ENCODE data around the gene UBXN7.
A peak's percentile ranks its signal among the peaks of the same experiment; 100 is the strongest.
"Not testable (repeated sequence)": the region's sequence is repeated elsewhere in the genome, so short reads cannot be mapped to it uniquely, and the experiment has no call there.

Gene UBXN7, protein sequence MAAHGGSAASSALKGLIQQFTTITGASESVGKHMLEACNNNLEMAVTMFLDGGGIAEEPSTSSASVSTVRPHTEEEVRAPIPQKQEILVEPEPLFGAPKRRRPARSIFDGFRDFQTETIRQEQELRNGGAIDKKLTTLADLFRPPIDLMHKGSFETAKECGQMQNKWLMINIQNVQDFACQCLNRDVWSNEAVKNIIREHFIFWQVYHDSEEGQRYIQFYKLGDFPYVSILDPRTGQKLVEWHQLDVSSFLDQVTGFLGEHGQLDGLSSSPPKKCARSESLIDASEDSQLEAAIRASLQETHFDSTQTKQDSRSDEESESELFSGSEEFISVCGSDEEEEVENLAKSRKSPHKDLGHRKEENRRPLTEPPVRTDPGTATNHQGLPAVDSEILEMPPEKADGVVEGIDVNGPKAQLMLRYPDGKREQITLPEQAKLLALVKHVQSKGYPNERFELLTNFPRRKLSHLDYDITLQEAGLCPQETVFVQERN

DNA sequence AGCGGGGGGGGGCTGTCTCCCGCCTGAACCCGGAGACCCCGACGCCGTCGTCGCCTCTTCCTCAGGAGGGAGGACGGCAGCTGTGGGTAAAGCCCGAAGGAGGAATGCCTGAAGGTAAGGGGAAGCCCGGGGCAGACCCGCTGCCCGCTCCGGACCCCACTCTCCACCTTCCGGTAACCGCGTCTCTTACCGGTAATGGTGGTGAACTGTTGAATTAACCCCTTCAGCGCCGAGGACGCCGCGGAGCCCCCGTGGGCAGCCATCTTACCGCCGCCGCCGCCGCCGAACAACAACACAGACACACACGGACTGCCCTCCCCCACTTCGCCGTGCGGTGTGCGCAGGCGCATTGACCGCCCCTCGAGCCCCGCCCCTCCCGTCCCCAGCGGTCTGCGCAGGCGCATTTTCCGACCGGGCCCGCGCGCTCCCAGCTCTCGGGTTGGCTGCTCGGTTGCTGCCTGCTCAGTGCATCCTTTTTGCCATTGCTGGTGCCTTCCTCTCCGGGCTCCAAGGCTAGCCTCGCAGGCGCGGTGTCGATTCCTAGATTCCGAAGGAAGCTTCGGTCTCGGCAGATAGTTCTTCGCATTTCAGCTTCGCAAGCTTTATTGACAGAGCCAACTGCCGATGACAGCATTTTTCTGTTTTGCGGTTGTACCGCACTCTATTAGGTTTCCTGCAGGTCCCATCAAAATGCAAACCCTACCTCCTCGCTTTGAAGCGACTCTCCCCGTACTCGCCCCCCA, at the start of gene UBXN7:
TSS of gene UBXN7 (minus strand) at position 291 of the 743 bp plus-strand sequence. CDS start at position 263, 28 bp downstream.
- DNase-seq, result peak; percentile 96 to 97

DNA sequence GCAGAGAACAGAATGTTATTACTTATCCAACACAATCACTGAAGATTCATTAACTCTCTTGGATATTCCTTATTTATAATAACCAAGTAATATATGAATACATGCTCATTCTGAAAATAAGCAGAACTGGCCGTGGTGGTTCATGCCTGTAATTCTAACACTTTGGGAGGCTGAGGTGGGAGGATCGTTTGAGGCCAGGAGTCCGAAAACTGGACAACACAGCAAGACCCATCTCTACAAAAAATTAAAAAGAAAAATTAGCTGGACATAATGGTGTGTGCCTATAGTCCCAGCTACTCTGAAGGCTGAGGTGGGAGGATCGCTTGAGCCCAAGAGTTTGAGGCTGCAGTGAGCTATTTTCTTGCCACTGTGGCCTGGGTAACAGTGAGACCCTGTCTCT, 45.5 kb upstream of the UBXN7 start:
- DNase-seq, result no peak

DNA sequence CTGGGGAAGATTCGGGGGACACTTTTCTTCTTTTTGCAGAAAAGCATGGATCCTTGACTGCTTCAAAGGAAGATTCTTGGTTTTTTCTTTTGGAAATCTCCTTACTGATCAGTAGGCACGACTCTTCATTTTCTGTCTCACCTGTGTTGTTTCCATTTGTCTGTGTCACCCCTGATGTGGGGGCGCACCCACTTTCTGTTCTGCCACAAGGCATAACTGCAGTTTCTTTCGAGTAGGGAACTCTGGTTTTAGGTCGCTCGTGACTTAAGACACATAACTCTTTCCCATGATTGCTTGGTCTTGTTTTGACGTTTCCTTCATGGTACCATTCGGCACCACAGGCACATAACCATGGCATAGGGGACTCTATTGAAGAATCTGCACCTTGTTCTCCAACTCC, 40.1 kb upstream of the UBXN7 start:
- no peak for DNase-seq

DNA sequence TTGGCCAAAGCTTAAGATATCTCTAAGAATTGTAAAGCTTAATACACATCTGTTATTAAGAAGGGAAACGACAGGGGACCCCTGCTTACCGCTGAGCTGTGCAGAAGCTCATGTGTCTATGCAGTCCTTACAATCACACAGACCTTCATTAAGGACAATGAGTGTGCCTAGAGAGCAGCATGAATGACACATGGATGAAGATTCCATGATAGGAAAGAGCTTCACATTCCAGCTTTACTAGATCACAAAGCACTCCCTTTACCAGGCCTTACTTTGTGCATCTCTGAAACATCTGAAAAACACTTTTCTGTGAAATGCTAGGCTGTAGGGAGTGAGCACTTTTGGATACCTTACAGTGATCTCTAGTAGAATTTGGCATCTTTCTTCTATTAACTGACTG, 39.3 kb upstream of the UBXN7 start:
- DNase-seq, result no peak

DNA sequence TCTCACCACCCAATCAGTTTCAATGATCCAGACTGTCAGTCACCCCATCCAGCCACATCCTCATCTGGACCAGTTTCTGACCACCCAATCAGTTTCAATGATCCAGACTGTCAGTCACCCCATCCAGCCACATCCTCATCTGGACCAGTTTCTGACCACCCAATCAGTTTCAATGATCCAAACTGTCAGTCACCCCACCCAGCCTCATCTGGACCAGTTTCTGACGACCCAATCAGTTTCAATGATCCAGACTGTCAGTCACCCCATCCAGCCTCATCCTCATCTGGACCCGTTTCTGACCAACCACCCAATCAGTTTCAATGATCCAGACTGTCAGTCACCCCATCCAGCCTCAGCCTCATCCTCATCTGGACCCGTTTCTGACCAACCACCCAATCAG, 38.0 kb upstream of the UBXN7 start:
- DNase-seq, result not testable (repeated sequence)

DNA sequence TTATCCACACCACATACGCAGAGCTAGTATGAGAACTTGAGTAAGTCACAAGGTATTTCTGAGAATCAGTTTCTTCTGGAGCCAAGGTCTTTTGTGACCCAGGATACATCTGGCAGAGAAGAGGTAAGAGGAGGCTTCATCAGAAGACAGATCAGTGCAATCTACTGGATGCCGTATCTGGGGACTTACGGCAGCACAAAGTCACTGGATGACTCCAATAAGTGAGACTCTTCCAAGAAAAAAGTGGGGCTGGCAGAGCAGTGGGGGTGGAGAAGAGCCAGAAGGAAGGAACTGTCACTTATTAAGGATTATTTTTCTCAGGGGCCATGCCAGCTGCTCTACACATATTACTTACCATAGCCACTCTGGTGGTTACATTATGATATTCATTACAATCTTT, 31.6 kb upstream of the UBXN7 start:
- DNase-seq, result no peak

DNA sequence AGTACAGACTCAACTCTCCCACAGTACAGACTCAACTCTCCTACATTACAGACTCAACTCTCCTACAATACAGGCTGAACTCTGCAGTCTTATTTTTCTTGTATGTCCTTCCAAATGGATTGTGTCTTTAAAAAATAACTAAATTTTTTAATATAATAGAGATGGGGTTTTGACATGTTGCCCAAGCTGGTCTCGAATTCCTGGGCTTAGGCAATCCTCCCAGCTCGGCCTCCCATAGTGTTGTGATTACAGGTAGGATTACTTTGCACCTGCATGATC, 31.2 kb upstream of the UBXN7 start:
- DNase-seq, result no peak

DNA sequence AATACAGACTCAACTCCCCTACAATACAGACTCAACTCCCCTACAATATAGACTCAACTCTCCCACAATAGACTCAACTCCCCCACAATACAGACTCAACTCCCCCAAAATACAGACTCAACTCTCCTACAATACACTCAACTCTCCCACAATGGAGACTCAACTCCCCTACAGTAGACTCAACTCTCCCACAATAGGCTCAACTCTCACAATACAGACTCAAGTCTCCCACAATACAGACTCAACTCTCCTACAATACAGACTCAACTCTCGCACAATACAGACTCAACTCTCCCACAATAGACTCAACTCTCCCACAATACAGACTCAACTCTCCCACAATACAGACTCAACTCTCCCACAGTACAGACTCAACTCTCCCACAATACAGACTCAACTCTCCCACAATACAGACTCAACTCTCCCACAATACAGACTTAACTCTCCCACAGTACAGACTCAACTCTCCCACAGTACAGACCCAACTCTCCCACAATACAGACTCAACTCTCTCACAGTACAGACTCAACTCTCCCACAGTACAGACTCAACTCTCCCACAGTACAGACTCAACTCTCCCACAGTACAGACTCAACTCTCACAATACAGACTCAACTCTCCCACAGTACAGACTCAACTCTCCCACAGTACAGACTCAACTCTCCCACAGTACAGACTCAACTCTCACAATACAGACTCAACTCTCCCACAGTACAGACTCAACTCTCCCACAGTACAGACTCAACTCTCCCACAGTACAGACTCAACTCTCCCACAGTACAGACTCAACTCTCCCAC, 30.7 kb upstream of the UBXN7 start:
- not testable (repeated sequence) for DNase-seq

DNA sequence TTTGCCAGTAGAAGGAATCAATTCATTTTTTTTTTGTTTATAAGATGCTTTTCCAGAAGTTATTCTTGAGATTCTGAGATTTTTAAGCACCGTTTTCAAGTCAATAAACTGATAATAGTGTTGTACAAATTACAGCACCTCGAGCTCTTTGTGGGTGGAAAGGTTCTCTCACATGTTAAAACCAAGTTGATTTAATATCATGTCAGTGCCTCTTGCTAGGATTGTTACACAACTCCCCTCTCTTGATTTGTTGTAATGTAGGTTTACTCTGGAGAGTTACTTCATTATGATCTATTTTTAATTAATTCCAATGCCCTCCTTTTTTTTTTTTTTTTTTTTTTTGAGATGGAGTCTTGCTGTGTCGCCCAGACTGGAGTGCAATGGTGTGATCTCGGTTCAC, 25.8 kb upstream of the UBXN7 start:
- DNase-seq, result no peak

DNA sequence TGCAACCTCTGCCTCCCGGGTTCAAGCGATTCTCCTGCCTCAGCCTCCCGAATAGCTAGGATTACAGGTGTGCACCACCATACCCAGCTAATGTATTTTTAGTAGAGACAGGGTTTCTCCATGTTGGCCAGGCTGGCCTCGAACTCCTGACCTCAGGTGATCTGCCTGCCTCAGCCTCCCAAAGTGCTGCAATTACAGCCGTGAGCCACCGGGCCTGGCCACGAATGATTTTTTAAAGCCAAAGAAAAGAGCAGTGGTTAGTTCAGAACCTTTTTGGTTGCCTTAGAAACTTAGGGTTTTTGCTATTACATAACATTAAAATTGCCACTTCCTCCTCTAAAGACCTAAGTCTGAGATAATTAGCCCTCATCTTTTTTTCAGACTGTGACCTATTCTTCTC, 25.2 kb upstream of the UBXN7 start:
- DNase-seq, result peak; percentile 26 to 41

DNA sequence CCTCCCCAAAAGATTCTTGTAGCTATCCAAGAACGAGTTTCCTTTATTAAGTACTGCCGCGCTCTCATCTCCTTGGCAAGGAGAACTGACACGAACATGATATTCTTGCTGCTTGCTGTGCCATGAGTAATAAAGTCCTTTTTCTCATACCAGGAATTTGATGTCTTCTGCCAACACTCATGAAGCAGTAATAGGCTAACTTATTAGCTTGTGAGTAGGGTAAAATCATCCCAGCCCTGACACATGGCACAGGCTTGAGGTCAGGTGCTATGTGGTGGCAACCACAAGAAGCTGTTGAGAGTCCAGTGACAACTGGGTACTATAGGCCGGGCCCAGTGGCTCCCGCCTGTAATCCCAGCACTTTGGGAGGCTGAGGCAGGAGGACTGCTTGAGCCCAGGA, 22.7 kb upstream of the UBXN7 start:
- DNase-seq, result no peak

DNA sequence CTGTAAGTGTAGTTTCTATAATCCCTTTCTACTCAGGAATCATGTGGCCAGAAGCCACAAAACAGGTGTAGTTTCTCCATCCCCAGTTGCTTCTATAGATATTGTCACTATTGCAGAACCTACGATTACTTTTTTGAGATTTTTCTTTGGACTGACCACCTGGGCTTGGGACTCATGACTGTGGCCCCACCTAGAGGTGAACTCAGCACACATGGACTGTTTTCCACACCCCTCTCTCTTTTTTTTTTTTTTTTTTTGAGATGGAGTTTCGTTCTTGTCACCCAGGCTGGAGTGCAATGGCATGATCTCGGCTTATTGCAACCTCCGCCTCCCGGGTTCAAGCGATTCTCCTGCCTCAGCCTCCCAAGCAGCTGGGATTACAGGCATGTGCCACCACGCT, 13.2 kb upstream of the UBXN7 start:
- DNase-seq, result not testable (repeated sequence)

DNA sequence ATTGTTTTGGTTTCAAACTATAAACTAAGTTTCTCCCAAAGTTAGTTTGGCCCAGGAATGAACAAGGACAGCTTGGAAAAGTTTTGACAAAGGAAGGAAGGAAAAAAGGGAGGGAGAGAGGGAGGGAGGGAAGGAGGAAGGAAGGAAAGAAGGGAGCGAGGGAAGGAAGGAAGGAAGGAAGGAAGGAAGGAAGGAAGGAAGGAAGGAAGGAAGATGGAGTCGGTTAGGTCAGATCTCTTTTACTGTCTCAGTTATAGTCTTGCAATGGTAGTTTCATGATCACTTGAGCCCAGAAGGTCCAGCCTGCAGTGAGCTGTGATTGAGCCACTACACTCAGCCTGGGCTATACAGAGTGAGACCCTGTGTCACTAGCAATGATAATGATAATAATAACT, 12.3 kb upstream of the UBXN7 start:
- DNase-seq, result no peak

DNA sequence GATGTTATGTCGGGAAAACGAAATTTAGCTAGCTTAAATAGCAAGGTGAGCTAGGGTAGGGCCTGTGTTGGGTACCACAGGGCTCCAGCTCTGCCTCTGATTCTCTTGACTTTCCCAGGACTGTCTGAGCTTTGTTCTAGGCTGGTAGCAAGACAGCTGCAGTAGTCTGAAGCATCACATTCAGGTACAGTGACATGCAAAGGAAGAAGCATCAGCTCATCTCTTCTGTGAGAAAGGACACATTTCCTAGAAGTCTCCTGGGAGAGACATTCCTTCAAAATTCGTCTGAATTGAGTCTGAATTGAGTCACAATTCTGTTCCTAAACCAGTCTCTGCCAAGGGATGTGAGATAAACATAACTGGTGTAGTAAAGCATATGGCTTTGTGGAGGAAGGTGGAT, 8.5 kb upstream of the UBXN7 start:
- DNase-seq, result no peak

DNA sequence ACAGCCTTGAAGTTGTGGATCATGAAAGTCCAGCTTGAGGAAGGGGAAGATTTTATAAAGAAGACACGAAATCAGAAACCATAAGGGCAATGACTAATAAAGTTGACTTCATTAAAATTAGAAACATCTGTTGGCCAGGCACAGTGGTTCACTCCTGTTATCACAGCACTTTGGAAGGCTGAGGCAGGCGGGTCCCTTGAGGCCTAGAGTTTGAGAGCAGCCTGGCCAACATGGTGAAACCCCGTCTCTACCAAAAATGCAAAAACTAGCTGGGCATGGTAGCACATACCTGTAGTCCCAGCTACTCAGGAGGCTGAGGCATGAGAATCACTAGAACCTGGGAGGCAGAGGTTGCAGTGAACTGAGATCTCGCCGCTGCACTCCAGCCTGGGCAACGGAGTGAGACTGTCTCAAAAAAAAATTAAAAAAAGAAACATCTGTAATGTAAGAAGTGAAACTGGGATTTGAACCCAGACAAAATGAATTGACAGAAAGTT, 7.9 kb upstream of the UBXN7 start:
- DNase-seq, result no peak

DNA sequence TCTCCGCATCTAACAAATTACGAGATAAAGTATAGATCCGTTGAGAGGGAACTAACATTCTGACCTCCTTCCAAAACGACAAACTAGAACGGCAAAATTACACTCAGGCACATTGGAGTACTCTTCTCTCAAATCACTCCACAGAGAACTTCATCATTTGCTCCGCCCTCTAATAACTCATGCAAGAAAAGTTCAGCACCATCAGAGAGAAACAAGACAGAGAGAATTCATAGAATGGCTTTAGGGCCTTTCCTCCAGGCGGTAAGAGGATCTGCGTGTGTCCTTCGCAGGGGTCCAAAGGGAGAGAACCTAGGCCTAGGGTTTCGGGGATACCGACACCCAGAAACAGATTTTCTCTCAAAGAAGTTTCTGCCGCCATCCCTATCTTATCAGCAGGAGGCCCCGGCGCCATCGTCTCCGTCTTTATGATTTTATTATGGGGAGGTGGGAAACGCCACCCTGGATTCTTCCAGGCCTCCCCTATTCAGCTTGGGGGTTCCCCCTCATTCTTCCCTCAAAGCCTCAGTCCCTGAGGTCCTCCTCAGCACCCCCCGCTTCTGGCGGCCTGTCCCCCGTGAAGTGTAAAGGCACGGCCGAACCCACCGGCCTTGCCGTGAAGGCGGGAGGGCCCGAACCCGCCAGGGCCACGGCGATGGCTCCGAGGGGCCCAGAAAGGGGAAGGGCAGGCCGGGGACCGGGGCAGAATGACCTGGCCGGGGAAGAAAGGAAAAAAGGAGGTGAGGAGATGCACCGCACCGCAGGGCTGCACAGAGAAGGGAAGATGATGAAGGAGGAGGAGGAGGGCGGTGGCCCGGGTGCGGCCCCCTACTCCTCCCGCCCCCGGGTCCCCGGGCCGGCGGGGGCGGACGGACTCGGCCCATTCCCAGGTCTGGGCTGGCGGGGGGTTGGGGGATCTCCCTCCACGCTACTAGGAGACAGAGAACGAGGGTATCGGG, 768 bp downstream of the UBXN7 start:
- DNase-seq, result peak; percentile 11 to 26

DNA sequence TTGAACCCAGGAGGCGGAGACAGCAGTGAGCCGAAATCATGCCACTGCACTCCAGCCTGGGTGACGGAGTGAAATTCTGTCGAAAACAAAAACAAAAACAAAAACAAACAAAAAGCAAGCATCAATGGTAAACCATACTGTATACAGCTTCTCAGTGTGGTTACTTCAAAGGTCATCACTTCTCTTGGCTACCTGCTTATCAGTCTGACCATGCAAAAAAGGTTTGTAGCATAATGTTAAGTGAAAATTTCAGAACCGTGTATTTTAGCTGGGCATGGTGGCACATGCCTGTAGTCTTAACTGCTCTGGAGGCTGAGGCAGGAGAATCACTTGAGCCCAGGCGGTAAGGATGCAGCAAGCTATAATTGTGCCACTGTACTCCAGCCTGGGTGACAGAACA, 4.2 kb downstream of the UBXN7 start:
- no peak for DNase-seq

DNA sequence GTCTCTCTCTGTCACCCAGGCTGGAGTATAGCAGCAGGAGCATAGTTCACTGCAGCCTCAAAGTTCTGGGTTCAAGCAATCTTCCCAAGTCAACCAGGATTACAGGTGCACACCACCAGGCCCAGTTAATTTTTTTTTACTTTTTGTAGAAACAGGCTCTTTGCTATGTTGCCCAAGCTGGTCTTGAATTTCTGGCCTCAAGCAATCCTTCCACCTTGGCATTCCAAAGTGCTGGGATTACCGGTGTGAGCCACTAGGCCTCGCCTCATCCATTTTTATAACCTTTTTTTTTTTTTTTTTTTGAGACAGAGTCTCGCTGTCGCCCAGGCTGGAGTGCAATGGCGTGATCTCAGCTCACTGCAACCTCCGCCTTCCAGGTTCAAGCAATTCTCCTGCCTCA, 7.8 kb downstream of the UBXN7 start:
- DNase-seq, result not testable (repeated sequence)

DNA sequence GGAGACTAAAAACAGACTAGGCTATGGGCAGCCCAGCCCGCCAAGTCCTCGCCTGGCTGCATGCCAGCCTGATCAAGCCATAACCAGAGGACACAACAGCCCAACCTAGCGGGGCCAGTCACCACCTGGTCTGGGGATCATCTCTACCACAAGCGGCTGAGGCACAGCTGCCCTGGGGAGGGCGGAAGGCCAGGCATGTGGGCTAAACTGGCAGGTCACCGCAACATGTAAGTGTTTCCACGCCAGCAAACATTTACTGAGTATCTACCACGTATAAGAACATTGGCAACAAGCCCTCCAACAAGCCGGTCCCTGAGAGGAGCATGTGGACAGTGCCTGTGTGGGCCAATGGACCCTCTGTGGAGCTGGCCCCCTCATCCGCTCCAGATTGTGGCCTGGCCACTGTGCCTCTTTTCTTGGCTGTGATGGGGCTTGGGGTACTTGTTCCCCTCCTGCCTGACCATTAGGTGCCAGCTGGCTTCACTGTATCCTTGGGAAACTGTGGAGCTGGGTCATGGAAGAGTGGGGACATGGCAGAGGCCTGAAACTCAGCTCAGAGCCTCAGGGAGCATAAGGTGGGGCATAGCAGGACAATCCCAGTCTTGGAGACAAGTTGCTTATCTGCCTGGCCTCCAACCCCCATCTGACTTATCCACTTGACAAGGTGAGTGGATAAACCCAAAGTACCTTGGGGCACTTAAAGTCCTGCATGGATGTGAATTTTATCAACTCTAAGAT, 9.0 kb downstream of the UBXN7 start:
- DNase-seq, result no peak

DNA sequence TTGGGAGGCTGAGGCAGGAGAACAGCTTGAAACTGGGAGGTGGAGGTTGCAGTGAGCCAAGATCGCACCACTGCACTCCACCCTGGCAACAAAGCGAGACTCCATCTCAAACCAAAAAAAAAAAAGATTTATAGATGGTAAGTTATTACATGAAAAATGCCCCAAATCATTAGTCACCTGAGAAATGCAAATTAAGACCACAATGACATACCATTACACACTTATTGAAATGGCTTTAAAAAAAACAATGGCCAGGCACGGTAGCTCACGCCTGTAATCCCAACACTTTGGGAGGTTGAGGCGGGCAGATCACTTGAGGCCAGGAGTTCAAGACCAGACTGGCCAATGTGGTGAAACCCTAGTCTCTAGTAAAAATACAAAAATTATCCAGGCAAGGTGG, 10.6 kb downstream of the UBXN7 start:
- DNase-seq, result not testable (repeated sequence)

DNA sequence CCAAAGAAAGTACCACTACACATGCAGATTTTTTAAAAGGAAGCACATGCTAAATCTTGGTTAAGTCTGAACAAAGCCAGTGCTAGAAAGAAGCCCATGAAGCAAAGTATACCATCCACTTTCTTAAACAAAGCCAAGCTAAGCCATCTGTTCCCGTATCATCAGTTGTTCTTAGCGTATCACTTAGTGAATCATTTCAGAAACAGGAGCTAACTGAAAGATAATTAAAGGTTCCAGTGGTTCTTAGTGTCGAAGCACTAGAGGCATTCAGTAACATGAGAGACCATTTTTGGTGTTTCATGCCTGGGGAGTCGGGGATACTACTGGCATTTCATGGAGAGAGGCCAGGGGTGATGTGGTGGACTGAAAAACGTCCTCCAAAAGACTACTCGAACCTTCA, 12.8 kb downstream of the UBXN7 start:
- DNase-seq, result no peak

DNA sequence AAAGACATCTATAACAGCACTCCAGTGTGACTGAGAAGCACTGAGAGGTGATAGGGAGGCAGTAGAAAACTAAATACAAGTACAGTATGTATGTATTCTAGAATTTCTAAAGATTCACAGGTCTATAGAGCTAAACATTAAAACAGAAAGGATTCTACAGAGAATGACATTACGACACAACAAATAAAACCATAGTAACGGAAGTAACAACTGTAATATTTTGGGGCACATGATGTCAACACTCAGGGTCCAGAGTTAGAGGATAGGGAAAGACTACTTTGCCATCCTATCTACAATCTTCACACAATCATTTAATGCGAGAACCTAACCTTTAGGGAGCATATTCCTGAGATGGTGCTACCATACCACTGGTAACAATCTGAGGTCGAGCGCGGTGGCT, 13.6 kb downstream of the UBXN7 start:
- no peak for DNase-seq
